Activated T-cell treated with anti-CD3 and anti-CD28 coated beads, Interleukin-2, amount 50 U/mL, for 72 hours (primary cell): ENCODE results near the gene AKAP13. TPM values are rescaled to one million over a fixed set of nuclear protein-coding genes. Genes with fewer than 3 reads are reported as not detected.
A peak's percentile ranks its signal among the peaks of the same experiment; 100 is the strongest.

Experiments used
- ATAC-seq, 2 donors: fragments of 150-1000 bp; cut with Tn5 transposase; replicated peaks in 1 of 2; 2 replicates each; pipeline ENCODE4 v1.10.0; 2021; ENCODE audit warnings: moderate library complexity in 2 of 2, mild to moderate bottlenecking in 1 of 2
- DNase-seq, 2 donors: peaks; one replicate each; pipeline ENCODE4 v3.0.0; 2021 to 2022; ENCODE audit warnings: mixed read lengths in 1 of 2
- H3K27ac Mint-ChIP-seq: one replicate; pipeline ENCODE4 v1.8.0; 2022; ENCODE audit warnings: mild to moderate bottlenecking, moderate library complexity, mixed read lengths
- H3K27me3 Mint-ChIP-seq: one replicate; pipeline ENCODE4 v1.8.0; 2022; ENCODE audit warnings: low read depth, mixed read lengths
- H3K36me3 Mint-ChIP-seq, 2 donors: one replicate each; pipeline ENCODE4 v1.8.0; 2022; ENCODE audit warnings: mixed read lengths in 2 of 2, mild to moderate bottlenecking in 1 of 2; ENCODE audit not compliant: insufficient read depth in 2 of 2
- H3K4me1 Mint-ChIP-seq: one replicate; pipeline ENCODE4 v1.8.0; 2022; ENCODE audit warnings: low read depth, mixed read lengths
- H3K4me3 Mint-ChIP-seq, 2 donors: one replicate each; pipeline ENCODE4 v1.8.0; 2022; ENCODE audit warnings: mild to moderate bottlenecking in 2 of 2, mixed read lengths in 2 of 2, moderate library complexity in 2 of 2
- H3K9me3 Mint-ChIP-seq, 2 donors: one replicate each; pipeline ENCODE4 v1.8.0; 2022; ENCODE audit warnings: mixed read lengths in 2 of 2
- total RNA-seq, 2 donors: library from RNA; stranded (reverse); gene quantifications; one replicate each; pipeline ENCODE4 v1.2.3, GENCODE V29; 2022

AKAP13 gene
- total RNA-seq, 2 donors from 2014 or later: 134 to 185 TPM

- Mint-ChIP-seq H3K4me3 (no peak overlapping the region), H3K36me3 (no peaks in the 10 kb centered on the region), H3K27ac (peak overlapping the region; percentile 29), H3K9me3 (no peaks in the 10 kb centered on the region), H3K4me1 (peaks cover 18% of the 10 kb centered on the region), H3K27me3 (no peaks in the 10 kb centered on the region)
- ATAC-seq (no peak), DNase-seq (no peak)
These were observed 372.1 kb downstream of the AKAP13 start for GRCh38 chr15:85752491-85752961.

- Mint-ChIP-seq H3K27ac (peak overlapping the region; percentile 34), H3K9me3 (no peaks in the 10 kb centered on the region), H3K4me1 (peaks cover 18% of the 10 kb centered on the region), H3K27me3 (no peaks in the 10 kb centered on the region), H3K4me3 (no peak overlapping the region), H3K36me3 (no peaks in the 10 kb centered on the region)
- DNase-seq (no peak), ATAC-seq (no peak)
These were observed 372.9 kb downstream of the AKAP13 start for GRCh38 chr15:85753261-85753660.

- DNase-seq: no peak
- H3K4me1 Mint-ChIP-seq: peaks cover 18% of the 10 kb centered on the region
- H3K9me3 Mint-ChIP-seq: no peaks in the 10 kb centered on the region
These were observed 373.5 kb downstream of the AKAP13 start for GRCh38 chr15:85753791-85754452.

GRCh38 chr15:85754989-85755388 is 374.6 kb downstream of the AKAP13 start:
- DNase-seq: no peak
- peaks cover 18% of the 10 kb centered on the region for H3K4me1 Mint-ChIP-seq
- ATAC-seq: no peak
- no peaks in the 10 kb centered on the region for H3K27me3 Mint-ChIP-seq
- no peak overlapping the region for H3K4me3 Mint-ChIP-seq
- no peaks in the 10 kb centered on the region for H3K36me3 Mint-ChIP-seq
- H3K27ac Mint-ChIP-seq: no peak overlapping the region
- no peaks in the 10 kb centered on the region for H3K9me3 Mint-ChIP-seq

More at GRCh38 chr15:85753791-85754452, 373.5 kb downstream of the AKAP13 start:
- Mint-ChIP-seq H3K36me3 (no peaks in the 10 kb centered on the region), H3K4me3 (no peak overlapping the region), H3K27me3 (no peaks in the 10 kb centered on the region), H3K27ac (peak overlapping the region; percentile 69)
- no peak for ATAC-seq

GRCh38 chr15:85755471-85755870 is 375.1 kb downstream of the AKAP13 start:
- H3K27me3 Mint-ChIP-seq: no peaks in the 10 kb centered on the region
- H3K36me3 Mint-ChIP-seq: no peaks in the 10 kb centered on the region
- no peak overlapping the region for H3K27ac Mint-ChIP-seq
- peaks cover 18% of the 10 kb centered on the region for H3K4me1 Mint-ChIP-seq
- ATAC-seq (no peak), DNase-seq (no peak)
- H3K4me3 Mint-ChIP-seq: no peak overlapping the region
- no peaks in the 10 kb centered on the region for H3K9me3 Mint-ChIP-seq

- no peaks in the 10 kb centered on the region for H3K9me3 Mint-ChIP-seq
- DNase-seq: no peak
- no peaks in the 10 kb centered on the region for H3K36me3 Mint-ChIP-seq
- ATAC-seq: no peak
- no peak overlapping the region for H3K27ac Mint-ChIP-seq
- no peak overlapping the region for H3K4me3 Mint-ChIP-seq
- H3K27me3 Mint-ChIP-seq: no peaks in the 10 kb centered on the region
- H3K4me1 Mint-ChIP-seq: peaks cover 15% of the 10 kb centered on the region
These were observed 375.5 kb downstream of the AKAP13 start for GRCh38 chr15:85755942-85756341.

- Mint-ChIP-seq H3K4me1 (peaks cover 9% of the 10 kb centered on the region), H3K27me3 (no peaks in the 10 kb centered on the region), H3K27ac (no peak overlapping the region), H3K4me3 (no peak overlapping the region), H3K36me3 (no peaks in the 10 kb centered on the region), H3K9me3 (no peaks in the 10 kb centered on the region)
- DNase-seq (no peak), ATAC-seq (no peak)
These were observed 376.1 kb downstream of the AKAP13 start for GRCh38 chr15:85756411-85757072.

- H3K4me1 Mint-ChIP-seq: peaks cover 6% of the 10 kb centered on the region
- ATAC-seq: no peak
- H3K27ac Mint-ChIP-seq: peak overlapping the region; percentile 19
- no peaks in the 10 kb centered on the region for H3K36me3 Mint-ChIP-seq
- H3K4me3 Mint-ChIP-seq: no peak overlapping the region
- no peak for DNase-seq
- H3K27me3 Mint-ChIP-seq: no peaks in the 10 kb centered on the region
- no peaks in the 10 kb centered on the region for H3K9me3 Mint-ChIP-seq
These were observed 376.9 kb downstream of the AKAP13 start for GRCh38 chr15:85757073-85757938.

- Mint-ChIP-seq H3K4me1 (no peaks in the 10 kb centered on the region), H3K9me3 (no peaks in the 10 kb centered on the region), H3K4me3 (no peak overlapping the region), H3K27ac (no peak overlapping the region), H3K36me3 (no peaks in the 10 kb centered on the region), H3K27me3 (no peaks in the 10 kb centered on the region)
- ATAC-seq: peak; percentile 9 to 12
- DNase-seq: no peak
These were observed 377.7 kb downstream of the AKAP13 start for GRCh38 chr15:85757939-85758654.

GRCh38 chr15:85758655-85758978 is 378.2 kb downstream of the AKAP13 start:
- no peak for DNase-seq
- H3K4me3 Mint-ChIP-seq: no peak overlapping the region
- no peaks in the 10 kb centered on the region for H3K27me3 Mint-ChIP-seq
- H3K36me3 Mint-ChIP-seq: no peaks in the 10 kb centered on the region
- ATAC-seq: no peak
- no peak overlapping the region for H3K27ac Mint-ChIP-seq
- H3K9me3 Mint-ChIP-seq: no peaks in the 10 kb centered on the region
- H3K4me1 Mint-ChIP-seq: no peaks in the 10 kb centered on the region

- Mint-ChIP-seq H3K27ac (no peak overlapping the region), H3K4me1 (no peaks in the 10 kb centered on the region), H3K4me3 (no peak overlapping the region), H3K27me3 (no peaks in the 10 kb centered on the region), H3K36me3 (no peaks in the 10 kb centered on the region), H3K9me3 (no peaks in the 10 kb centered on the region)
- ATAC-seq: no peak
- no peak for DNase-seq
These were observed 379.0 kb downstream of the AKAP13 start for GRCh38 chr15:85759376-85759775.

GRCh38 chr15:85760049-85760448 is 379.6 kb downstream of the AKAP13 start:
- ATAC-seq (no peak), DNase-seq (no peak)
- H3K36me3 Mint-ChIP-seq: no peaks in the 10 kb centered on the region
- H3K27ac Mint-ChIP-seq: no peak overlapping the region
- no peaks in the 10 kb centered on the region for H3K4me1 Mint-ChIP-seq
- H3K27me3 Mint-ChIP-seq: no peaks in the 10 kb centered on the region
- H3K4me3 Mint-ChIP-seq: no peak overlapping the region
- no peaks in the 10 kb centered on the region for H3K9me3 Mint-ChIP-seq
